ENCODE results near the gene ITGAE.
"Not testable (repeated sequence)": the region's sequence is repeated elsewhere in the genome, so short reads cannot be mapped to it uniquely, and the experiment has no call there.

ITGAE gene, protein sequence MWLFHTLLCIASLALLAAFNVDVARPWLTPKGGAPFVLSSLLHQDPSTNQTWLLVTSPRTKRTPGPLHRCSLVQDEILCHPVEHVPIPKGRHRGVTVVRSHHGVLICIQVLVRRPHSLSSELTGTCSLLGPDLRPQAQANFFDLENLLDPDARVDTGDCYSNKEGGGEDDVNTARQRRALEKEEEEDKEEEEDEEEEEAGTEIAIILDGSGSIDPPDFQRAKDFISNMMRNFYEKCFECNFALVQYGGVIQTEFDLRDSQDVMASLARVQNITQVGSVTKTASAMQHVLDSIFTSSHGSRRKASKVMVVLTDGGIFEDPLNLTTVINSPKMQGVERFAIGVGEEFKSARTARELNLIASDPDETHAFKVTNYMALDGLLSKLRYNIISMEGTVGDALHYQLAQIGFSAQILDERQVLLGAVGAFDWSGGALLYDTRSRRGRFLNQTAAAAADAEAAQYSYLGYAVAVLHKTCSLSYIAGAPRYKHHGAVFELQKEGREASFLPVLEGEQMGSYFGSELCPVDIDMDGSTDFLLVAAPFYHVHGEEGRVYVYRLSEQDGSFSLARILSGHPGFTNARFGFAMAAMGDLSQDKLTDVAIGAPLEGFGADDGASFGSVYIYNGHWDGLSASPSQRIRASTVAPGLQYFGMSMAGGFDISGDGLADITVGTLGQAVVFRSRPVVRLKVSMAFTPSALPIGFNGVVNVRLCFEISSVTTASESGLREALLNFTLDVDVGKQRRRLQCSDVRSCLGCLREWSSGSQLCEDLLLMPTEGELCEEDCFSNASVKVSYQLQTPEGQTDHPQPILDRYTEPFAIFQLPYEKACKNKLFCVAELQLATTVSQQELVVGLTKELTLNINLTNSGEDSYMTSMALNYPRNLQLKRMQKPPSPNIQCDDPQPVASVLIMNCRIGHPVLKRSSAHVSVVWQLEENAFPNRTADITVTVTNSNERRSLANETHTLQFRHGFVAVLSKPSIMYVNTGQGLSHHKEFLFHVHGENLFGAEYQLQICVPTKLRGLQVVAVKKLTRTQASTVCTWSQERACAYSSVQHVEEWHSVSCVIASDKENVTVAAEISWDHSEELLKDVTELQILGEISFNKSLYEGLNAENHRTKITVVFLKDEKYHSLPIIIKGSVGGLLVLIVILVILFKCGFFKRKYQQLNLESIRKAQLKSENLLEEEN

DNA sequence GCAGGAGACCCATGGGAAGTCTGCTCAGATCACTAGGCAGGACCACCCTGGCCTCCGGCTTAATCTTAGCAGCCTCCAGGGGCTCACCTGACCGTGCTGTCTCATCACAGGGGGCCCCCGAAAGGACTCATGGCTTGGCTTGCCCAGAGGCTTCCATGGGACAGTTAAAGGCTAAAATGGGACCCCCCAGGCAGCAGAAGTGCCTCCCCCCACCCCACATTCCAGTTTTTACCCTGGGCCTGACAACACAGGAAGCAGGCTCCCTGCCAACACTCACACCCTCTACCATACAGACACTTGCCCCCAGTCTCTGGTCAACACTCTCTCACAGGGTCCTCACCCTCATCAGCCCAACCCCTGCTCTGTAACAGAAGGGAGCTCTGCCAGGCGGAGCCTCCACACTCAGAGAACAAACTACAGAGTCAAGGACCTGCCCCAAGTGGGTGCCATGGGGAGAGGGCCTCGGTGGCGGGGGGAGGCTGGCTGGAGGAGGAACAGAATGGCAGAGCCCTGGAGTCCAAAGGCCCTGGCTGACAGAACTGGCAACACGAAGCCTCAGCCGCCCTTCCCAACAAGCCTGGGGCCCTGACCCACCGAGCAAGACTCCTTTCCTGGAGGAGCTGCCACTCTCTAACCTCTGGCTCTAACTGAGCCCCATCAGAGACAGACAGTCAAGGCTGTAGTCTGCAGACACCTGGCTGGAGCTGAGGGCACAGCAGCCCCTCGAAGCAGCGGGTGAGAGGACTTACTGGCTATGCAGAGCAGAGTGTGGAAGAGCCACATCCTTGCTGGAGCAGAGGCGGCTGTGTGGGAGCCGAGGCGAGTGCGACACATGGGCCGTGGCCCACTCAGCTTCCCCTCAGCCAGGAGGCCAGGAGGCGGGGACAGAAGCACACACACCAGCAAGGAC is at the start of gene ITGAE:
ITGAE (minus strand) TSS at position 827 of the 910 bp plus-strand sequence; CDS start at position 783, 44 bp downstream.
- FAIRE-seq (no peak), DNase-seq (ENCODE audit: insufficient read length, low spot score) (no peak)

DNA sequence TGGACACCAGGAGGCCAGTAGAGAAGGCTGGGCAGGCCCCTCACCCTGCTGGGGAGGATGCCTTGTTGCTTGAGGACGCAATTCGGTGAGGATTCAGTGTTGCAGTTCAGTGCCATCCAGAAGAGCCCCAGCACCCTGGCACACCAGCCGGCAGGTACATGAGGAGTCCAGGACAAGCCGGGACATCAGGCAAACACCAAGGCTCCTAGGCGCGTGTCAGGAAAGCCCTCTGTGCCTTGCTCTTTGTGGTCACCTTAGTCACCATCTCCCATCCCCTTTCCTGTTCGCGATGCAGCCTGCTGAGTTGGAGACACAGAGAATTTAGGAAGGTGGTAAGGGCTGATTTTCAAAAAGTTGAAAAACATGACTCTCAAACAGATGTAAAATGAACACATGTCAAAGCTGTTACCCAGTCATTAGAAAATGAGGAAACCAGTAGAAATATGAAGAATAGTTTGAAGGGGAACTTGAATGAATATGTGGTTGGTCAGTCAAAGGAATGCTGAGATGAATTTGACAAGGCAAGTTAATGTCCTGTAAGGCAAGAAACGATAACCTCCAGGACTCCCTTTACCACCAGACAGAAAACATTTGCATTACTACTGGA is 47.3 kb upstream of the ITGAE start:
- FAIRE-seq: no peak
- no peak for DNase-seq (ENCODE audit: insufficient read length, low spot score)

GRCh38 chr17:3847165-3847670 is 46.2 kb upstream of the ITGAE start:
- no peak for FAIRE-seq
- no peak for DNase-seq (ENCODE audit: insufficient read length, low spot score)

DNA sequence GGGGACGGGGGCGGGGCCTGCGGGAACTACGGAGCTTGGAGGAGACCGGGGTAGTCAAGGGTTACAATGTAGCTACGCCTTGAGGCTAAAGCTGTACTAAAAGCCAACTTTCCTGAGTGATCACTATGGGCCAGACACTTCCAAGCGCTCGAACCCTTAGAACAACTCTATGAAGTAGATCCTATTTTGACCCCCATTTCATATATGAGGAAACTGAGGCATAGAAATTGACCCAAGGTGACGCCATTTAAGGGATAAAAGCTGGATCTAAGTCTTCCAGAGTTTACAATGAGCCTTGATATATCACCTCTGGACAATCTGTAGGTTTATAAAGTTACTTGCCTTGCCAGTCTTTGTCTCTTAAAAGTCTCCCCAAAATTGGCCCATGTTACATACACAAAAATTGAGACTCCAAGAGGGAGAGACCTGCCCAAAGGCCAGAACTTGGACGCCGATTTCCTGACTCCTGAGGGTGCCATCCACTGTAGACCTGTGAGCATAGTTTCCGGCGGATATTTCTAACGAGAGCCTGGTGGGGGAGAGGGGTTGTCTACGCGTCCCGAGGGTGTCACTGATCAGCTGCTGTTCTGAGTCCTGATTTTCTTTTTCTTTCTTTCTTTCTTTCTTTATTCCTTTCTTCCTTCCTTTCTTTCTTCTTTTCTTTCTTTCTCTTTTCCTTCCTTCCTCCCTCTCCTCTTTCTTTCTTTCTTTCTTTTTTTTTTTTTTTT is 45.6 kb upstream of the ITGAE start:
- peak; percentile 98 for FAIRE-seq
- DNase-seq (ENCODE audit: insufficient read length, low spot score): no peak

DNA sequence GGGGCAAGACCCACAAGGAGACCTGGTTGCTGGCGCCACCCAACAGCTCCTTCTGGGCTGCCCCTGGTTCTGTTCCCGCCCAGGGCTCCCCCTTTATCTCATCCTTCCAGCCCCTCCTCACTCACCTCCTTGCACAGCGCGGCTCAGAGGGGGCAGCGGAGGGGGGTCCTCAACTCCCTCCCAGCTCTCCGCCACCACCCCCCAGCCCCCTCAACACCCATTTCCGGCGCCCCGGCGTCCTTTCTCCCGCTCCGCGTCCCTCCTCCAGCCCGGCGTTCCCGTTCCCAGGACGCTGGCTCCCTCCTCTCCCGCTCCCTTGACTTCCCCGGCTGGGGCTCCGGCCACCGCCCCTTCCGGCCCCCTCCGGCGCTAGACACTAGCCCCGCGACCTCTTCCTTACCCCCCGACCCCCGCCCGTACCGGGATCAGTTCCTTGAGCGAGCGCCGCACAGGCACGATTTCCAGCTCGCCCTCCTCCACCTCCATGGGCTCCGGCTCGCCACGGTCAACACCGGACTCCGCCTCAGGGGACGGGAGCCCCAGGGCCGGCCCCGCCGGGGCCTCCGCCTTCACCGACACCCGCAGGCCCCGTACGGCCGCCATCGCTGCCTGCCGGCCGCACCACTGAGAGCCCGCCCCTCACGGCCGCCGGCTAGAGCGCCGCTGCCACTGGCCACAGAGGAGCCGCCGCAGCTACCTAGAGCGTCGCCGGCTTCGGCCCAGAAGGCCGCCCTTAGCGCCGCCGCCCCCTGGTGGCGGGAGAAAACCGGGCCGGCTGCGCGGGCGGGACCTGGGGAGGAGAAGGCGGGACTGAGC is 44.8 kb upstream of the ITGAE start, which contains the start of gene NCBP3:
NCBP3 (minus strand) TSS at position 626 of the 816 bp plus-strand sequence; CDS start at position 603, 23 bp downstream.
- DNase-seq (ENCODE audit: insufficient read length, low spot score) (peak; percentile 98), FAIRE-seq (no peak)

DNA sequence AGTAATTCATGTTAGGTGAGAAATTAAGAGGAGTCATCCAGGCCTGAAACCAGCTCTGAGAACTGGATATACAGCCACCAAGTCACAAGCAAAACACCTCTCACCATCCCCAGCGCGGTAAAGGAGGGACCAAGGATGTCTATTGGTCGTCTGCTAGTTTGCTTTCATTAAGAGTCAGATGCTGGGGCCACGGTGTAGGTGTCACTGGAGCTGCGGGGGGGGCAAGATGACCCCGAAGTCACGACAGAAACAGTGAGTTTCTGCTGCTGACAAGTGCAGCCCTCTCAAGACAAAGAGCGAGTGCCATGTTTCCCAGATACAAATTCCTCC is 44.3 kb upstream of the ITGAE start:
- peak; percentile 75 for FAIRE-seq
- no peak for DNase-seq (ENCODE audit: insufficient read length, low spot score)

DNA sequence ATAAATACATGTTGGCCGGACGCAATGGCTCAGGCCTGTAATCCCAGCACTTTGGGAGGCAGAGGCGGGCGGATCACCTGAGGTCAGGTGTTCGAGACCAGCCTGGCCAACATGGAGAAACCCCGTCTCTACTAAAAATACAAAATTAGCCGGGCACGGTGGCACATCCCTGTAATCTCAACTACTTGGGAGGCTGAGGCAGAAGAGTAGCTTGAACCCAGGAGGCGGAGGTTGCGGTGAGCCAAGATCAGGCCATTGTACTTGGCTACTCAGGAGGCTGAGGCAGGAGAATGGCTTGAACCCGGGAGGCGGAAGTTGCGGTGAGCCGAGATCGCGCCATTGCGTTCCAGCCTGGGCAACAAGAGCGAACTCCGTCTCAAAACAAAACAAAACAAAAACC is 43.6 kb upstream of the ITGAE start:
- not testable (repeated sequence) for FAIRE-seq; DNase-seq (ENCODE audit: insufficient read length, low spot score)

GRCh38 chr17:3843935-3844516 is 43.0 kb upstream of the ITGAE start:
- FAIRE-seq: peak; percentile 95
- peak; percentile 48 for DNase-seq (ENCODE audit: insufficient read length, low spot score)

- no peak for FAIRE-seq
Measured at GRCh38 chr17:3838206-3838605, 37.2 kb upstream of the ITGAE start.

DNA sequence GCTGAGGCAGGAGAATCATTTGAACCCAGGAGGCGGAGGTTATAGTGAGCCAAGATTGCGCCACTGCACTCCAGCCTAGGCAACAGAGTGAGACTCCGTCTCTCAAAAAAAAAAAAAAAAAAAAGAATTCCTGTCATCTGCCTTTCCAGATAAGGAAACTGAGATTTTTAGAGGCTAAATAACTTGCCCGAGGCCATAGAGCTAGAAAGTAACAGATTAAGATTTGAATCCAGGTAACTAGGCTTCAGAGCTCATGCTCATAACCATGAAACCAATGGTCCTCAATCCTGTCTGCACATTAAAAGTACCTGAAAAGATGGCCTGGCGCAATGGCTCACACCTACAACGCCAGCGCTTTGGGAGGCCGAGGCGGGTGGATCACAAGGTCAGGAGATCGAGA is 35.6 kb upstream of the ITGAE start:
- FAIRE-seq (no peak), DNase-seq (ENCODE audit: insufficient read length, low spot score) (no peak)

More at GRCh38 chr17:3838206-3838605, 37.2 kb upstream of the ITGAE start:
- DNase-seq (ENCODE audit: insufficient read length, low spot score): no peak

GRCh38 chr17:3835410-3836229 is 34.6 kb upstream of the ITGAE start:
- FAIRE-seq: peak; percentile 40

DNA sequence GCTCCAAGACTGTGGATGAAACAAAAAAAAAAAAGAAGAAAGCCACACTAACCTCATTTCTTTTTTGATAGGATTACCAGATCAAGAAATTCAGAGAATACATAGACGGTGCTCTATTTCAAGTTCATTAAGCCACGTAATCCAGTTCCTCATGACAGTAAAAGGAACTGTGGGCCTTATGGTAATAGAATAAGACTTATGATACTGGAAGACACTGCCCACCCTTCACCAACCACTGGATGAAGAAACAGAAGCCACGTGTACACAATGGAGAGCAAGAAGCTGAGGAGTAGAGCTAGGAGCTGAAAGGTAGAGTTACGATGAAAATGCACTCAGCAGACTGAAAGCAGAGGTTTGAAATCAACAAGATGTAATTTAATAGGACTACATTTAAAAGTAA is 33.8 kb upstream of the ITGAE start:
- DNase-seq (ENCODE audit: insufficient read length, low spot score) (no peak), FAIRE-seq (no peak)

More at GRCh38 chr17:3835410-3836229, 34.6 kb upstream of the ITGAE start:
- DNase-seq (ENCODE audit: insufficient read length, low spot score): no peak

- FAIRE-seq: no peak
Measured at GRCh38 chr17:3828852-3829232, 27.9 kb upstream of the ITGAE start.

DNA sequence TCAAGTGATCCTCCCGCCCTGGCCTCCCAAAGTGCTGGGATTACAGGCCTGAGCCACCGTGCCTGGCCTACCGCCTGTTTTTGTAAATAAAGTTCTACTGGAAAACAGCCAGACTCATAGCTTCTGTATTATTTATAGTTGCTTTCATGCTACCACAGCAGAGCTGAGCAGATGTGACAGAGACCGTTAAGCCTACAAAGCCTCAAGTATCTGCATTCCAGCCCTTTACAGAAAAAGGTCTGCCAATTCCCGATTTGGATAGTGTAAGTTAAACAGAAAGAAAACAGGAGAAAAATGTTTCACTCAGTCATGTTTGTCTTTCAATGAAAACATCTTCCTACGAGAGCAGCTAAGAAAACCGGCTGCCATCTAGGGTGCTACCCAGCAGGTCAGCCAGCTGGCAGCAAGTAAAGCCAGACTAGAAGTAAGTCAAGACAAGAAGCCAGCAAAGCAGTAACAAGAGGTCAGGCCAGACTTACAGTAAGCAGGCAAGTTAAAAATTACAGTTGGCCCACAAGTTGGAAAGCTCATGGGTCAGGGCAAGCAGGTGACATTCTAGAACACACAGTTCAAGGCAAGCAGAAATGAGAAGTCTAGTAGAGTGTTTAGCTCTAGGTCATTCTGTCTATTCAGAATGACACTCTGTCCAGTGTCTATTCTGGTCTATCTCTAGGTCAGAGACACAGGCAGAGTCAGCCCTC is 27.3 kb upstream of the ITGAE start:
- DNase-seq (ENCODE audit: insufficient read length, low spot score) (no peak), FAIRE-seq (no peak)

More at GRCh38 chr17:3828852-3829232, 27.9 kb upstream of the ITGAE start:
- DNase-seq (ENCODE audit: insufficient read length, low spot score): no peak

GRCh38 chr17:3827124-3827773 is 26.3 kb upstream of the ITGAE start:
- FAIRE-seq: peak; percentile 64

More at GRCh38 chr17:3827124-3827773, 26.3 kb upstream of the ITGAE start:
- no peak for DNase-seq (ENCODE audit: insufficient read length, low spot score)

Measured in GM19239 (cell line).